Retina (tissue), 1 donor: Measurements from ENCODE around the gene PGAP3.

ENCODE experiments used
- DNase-seq: peaks from one replicate; pipeline ENCODE4 v3.0.0-alpha.2; 2016

Gene PGAP3

GRCh38 chr17:39694593-39694992 is 6.7 kb upstream of the PGAP3 start:
- DNase-seq = no peak

GRCh38 chr17:39688945-39689344 is 1.1 kb upstream of the PGAP3 start:
- no peak for DNase-seq

- DNase-seq = no peak
Measured at GRCh38 chr17:39688475-39688835, 598 bp upstream of the PGAP3 start.

- no peak for DNase-seq
Measured at GRCh38 chr17:39687101-39687545, 734 bp downstream of the PGAP3 start.

GRCh38 chr17:39684369-39685192 is 3.3 kb downstream of the PGAP3 start:
- no peak for DNase-seq

- DNase-seq = no peak
Measured at GRCh38 chr17:39683295-39683939, 4.4 kb downstream of the PGAP3 start.

GRCh38 chr17:39679521-39680192 is 8.2 kb downstream of the PGAP3 start:
- DNase-seq = no peak

- DNase-seq = no peak
Measured at GRCh38 chr17:39678340-39679116, 9.3 kb downstream of the PGAP3 start.

- DNase-seq = no peak
Measured at GRCh38 chr17:39677542-39678339, 10.1 kb downstream of the PGAP3 start.

GRCh38 chr17:39677072-39677471 is 10.8 kb downstream of the PGAP3 start:
- DNase-seq = no peak

GRCh38 chr17:39676198-39676819 is 11.5 kb downstream of the PGAP3 start:
- no peak for DNase-seq

- no peak for DNase-seq
Measured at GRCh38 chr17:39675390-39676082, 12.3 kb downstream of the PGAP3 start.

- DNase-seq = no peak
Measured at GRCh38 chr17:39674702-39675389, 13.0 kb downstream of the PGAP3 start.

GRCh38 chr17:39674179-39674578 is 13.7 kb downstream of the PGAP3 start:
- DNase-seq = no peak

- no peak for DNase-seq
Measured at GRCh38 chr17:39673335-39674081, 14.3 kb downstream of the PGAP3 start.

- DNase-seq = no peak
Measured at GRCh38 chr17:39672522-39673334, 15.1 kb downstream of the PGAP3 start.

GRCh38 chr17:39671651-39672521 is 16.0 kb downstream of the PGAP3 start:
- peak; percentile 65 for DNase-seq

- no peak for DNase-seq
Measured at GRCh38 chr17:39670746-39671145, 17.1 kb downstream of the PGAP3 start.
